NCI-H2081 (cell line): Measurements from ENCODE around the gene ACOT7.

Experiments
- DNase-seq, 2 experiments: peaks; one replicate each; lab custom pipeline; 2025; lab: John Stamatoyannopoulos, UW

Gene ACOT7

DNA sequence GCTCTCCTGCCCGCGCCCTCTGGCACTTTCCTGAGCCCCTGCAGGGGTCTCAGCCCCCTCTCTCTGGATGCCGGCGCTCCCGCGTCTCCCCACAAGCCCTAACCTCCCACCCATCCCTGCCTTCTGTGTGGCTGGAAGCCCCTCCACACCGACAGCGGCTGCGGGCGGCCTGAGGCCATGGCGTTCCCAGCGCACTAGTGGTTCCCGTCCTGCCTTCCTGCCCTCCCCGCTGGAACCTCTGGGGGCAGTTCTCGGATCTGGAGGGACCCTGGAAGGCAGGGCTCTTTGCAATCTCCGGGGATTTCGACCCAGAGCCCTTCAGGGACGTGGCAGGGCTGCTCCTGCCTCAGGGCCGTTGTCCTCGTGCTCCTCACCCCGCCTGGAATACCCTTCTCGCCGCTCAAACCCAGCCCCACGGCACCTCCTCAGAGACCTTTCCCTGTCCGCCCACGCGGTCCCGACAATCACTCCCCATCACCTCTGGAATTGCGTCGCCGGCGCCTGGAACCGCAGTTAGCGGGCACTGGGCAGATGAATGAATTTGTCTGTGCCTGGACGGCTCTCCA is 30.5 kb upstream of the ACOT7 start:
- DNase-seq: no peak

DNA sequence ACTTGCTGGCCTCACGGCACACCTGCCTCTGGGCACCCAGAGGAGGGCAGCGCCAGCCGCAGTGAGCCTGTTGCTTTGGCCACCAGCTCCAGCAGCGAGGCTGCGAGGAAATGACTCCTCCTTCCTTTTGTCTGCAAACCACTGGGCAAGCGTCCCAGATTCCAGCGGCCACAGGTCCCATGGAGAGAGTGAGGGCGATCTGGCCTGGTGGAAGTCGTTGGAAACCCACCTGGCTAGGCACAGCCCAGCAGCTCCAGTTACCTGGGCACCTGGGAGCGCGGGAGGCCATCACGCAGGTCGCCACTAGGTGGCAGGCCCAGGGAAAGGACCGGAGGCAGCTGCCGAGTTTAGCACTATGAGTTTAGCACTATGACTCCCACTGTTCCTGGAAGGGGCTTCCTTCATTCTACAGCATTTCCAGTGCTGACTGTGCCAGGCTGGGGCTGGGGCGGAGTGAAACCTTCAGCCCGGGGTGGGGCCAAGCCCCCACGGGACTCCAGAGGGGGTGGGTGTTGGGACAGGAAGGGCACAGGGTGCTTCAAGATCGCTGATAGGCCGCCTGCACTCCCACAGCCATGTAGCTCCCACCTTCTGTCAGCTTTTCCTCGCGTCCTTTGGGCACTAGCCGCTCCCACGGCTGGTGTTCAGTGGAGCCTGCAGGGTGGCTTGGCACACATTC is 29.9 kb upstream of the ACOT7 start:
- peak; percentile 75 to 84 for DNase-seq

DNA sequence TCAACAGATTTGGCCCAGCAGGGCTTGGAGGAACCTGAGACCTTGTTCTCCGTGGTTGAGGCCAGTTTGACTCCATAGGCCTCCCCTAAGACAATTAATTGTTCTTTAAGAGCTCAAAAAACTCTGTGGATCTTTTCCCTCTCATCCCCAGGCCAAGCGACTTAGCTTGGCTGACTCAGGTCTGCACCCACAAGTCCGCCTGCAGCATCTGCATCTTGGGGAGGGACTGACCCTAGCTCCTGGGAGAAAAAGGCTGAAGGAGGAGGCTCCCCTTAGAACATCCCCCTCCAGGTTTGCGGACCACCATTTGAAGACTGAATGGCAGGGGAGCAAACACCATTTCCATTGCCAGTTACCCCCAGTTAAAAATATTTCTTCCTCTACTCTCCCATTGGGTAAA is 27.7 kb upstream of the ACOT7 start:
- DNase-seq: no peak

DNA sequence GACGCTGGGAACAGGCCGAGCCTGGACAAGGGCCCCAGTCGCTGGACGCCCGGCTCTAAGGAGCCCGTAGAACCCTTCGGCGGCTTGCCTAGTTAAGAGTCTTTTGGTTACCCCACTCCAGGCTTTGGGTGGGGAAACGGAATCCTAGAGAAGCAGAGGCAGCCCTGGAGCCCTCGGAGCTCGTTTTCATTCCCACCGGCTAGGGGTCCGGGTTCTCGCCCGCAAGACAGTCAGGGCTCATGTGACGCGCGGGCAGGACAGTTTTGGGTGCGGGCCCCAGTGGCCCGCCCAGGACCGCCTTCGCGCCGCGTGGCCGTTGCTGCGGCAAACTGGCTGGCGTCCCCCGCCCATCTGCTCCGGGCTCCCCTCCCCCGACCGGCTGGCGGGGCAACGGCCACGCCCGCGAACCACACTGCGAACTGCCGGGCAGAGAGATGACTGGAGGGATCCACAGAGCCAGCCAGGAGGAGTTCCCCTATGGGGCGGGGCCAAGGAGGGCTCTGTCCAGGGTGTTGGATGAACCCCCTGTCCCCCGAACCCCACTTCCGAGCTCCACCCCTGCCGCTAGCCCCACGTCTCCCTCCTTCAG is 27.0 kb upstream of the ACOT7 start:
- DNase-seq: no peak

DNA sequence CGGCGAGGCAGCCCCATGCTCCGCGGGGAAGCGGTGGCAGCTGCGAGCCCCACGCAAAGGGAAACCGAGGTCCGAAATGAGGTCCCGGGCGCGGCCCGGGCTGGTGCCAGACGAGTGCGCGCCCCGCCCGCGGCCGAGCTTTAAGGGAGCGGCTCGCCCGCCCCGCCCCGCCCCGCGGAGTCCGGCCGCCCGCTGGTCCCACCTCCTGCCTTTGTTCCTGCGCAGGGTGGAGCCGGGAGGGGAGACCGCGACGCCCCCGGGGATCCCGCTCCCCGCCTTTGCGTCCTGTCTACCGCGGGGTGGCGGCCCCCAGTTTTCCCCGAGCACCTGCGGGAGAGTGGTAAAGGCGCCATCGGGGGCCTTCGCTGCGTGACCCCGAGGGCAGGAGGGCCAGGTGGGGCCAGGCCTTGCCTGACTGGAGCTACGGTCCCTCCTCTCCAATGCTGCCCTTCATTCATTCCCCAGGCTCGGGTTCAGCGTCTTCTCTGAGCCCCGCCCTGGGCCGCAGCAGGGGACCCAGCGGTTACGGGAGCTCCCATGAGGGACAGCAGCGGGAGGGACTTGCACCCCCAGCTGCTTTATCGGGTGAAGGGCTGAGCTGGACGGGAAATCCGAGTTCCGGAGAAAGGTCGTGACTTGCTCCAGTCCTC is 26.4 kb upstream of the ACOT7 start, which contains the start of gene HES2:
TSS of gene HES2 (minus strand) at position 116 of the 650 bp plus-strand sequence. CDS start at position 17, 99 bp downstream.
- DNase-seq: no peak

DNA sequence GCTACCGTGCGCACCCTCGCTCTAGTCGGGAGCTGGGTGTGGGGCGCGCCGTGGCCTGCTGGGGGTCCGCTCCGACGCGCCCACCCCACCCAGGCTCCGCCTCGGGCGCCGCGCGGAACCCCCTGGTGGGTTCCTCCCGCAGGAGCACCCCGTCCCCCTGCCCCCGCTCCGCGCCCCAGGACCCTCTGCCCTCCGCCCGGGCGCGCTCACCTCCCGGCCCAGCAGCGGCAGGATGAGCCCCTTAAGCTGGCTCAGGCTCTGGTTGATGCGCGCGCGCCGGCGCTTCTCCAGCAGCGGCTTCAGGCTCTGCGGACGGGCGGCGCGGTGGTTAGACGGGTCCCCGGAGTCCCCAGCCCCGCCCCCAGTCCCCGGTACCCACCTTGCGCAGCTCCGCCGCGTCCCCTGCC is 25.8 kb upstream of the ACOT7 start:
- no peak for DNase-seq

DNA sequence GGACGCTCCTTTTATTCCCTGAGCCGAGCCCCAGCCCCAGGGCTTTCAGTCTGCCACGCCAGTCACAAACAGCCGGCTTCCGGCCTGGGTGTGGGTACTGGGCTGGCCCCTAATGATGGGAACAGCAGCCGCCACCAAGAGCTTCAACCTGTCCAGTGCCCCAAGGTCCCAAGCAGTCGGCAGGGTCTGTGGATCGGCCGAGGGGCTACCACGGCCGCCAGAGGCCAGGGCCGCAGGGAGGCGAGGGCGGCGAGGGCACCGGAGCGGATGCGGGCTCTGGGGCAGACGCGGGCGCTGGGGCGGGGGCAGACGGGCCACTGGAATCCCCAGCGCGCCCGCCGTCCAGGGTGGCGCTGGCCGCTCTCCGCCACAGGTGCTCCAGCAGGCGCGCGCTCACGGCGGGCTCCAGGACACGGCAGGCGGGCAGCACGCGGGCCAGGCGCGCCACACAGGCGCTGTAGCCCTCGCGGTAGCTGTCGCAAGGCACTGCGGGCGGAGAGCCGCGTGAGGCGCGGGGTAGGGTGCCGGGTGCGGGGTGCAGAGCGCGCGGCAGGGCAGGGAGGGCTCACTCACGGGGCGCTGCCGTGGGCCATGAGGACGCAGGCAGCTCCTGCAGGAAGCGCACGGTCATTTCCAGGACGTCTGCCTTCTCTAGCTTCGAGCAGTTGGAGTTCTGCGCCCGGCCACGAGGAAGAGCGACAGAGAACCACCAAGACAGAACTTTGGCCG is 25.3 kb upstream of the ACOT7 start:
- no peak for DNase-seq

DNA sequence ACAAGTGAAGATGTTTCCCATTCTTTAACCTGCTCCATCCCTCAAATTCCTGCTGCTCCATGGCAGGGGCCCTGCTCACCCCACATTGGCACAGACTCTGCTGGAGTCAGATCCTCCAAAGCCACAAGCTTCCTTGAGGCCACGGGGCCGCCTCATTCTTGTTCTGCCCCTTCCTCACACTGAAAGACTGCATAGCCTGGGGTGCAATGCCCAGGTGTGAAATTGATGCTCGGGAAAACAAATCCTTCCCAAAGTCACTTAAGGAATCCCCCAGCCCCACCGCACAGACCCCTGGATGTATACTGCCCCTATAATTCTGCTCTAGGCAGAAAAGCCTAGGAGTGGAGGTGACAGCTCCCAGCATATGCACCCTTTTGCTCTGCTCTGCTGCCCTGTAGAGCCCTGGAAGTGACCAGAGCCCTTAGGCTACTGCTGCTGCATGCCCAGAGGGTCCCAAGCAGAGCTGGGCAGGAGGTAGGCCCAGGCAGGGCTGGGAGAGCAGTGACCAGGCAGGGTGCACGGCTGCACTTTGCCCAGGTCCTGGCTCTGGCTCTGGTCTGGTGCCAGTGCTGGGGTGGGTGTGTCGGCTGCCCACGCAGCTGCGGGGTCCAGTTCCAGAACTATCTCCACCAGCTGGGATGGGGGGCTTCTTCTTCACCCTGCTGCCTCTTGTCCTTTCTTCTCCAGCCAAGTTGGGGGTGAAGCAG is 24.5 kb upstream of the ACOT7 start:
- no peak for DNase-seq

DNA sequence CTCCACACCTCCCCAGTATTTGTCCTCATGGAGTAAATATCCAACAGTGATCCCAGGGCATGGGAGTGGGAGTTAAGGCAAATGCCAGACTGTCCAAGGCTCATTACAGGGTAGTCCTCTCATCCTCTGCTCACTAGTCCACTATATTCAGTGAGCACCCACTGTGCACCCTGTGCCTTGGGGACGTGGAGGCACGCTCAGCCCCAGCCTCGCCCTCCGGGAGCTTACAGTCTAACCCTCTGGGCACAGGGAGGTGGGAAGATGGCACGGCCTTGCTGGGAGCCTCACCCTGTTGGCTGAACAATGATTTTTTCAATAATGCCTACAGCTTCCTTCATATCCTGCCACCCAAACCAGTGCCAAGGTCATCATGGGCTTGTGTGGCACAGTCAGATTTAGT is 23.3 kb upstream of the ACOT7 start:
- DNase-seq: no peak

DNA sequence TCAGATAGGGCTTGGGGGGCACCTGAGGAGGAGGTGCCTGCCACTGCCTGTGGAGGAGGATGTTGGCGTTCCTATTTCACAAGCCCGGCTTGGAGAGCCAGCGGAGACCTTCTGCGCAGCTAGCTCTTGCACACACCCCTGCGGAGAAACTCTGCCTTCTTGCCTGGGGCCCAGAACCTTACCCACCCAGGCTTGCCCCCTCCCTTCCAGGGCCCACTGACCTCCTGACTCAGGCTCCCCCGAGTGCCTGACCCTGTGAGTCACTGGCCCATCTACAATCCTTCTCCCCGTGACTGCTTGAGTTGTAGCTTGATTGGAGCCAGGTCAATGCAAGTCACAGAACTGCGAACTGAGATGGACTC is 22.7 kb upstream of the ACOT7 start:
- DNase-seq: no peak

DNA sequence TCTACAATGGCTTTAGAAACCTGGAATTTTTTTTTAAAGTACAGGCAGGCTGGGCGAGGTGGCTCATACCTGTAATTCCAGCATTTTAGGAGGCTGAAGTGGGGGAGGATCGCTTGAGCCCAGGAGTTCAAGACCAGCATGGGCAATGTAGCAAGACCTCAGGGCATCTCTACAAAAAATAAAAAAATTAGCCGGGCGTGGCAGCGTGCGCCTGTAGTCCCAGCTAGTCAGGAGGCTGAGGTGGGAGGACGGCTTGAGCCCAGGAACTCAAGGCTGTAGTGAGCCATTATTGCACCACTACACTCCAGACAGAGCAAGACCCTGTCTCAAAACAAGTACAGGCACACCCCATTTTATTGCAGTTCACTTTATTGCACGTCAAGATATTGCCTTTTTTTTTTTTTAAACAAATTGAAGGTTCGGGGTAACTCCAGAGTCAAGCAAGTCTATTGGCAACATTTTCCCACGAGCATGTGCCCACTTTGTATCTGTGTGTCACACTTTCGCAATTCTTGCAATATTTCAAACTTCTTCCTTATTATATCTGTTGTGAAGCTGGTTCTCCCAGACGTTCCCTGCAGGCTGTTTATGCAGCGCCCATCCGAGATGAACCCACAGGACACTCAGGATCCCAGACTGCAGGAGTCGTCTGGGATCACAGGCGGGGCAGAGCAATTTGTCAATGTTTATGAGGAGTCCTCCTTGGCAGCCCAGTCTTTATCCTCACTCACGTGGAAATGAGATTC is 21.5 kb upstream of the ACOT7 start:
- DNase-seq: no peak

DNA sequence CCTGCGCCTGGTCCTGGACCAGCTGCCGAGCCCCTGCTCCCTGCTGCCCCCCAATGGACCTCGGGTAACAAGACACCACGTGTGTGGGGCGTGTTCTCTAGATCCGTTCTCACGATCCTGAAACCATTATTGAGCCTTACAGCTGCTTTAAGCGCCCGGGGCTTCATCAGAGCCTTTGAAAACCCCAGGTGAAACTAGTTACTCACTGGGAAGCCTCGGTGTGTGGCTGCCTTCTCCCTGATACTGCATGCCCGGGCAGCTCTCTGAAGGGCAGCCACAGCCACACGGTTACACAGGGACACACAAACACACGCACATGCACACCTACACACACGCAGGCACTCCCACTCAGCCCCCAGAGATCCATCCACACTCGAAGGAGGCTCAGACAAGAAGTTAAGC is 20.9 kb upstream of the ACOT7 start:
- peak; percentile 18 to 49 for DNase-seq

DNA sequence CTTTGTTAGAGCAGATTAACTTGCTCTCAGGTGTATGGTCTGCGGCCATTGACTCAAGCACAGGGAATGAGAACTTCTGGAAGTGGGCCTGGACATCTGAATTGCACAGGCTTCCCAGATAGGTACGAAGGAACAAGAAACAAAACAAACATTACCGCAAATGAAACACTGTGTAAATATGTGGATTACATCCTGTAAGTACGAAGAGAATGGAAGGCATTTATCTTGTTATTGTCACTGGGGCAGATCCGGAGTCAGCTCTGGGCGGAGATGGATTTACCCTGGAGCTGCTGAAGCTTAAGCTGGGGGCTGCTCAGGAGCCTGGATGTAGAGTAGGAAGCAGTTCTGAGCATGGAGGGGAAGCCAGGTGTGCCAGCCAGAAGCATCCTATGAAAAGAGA is 19.3 kb upstream of the ACOT7 start:
- peak; percentile 47 to 75 for DNase-seq

DNA sequence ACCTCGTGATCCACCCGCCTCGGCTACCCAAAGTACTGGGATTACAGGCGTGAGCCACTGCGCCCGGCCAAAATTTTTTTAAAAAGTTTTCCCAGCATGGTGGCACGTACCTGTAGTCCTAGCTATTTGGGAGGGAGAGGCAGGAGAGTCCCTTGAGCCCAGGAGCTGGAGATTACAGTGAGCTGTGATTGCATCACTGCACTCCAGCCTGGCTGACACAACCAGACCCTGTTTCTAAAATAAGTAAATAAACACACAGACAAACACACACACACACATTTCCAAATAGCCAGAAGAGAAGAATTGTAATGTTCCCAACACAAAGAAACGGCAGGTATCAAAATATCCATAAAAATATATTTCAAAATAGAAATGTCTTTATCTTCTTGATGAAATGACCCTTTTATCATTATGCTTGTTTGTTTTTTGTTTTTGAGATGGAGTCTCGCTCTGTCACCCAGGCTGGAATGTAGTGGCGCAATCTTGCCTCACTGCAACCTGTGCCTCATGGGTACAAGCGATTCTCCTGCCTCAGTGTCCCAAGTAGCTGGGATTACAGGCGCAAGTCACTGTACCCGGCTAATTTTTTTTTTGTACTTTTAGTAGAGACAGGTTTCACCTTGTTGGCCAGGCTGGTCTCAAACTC is 16.8 kb upstream of the ACOT7 start:
- DNase-seq: no peak

DNA sequence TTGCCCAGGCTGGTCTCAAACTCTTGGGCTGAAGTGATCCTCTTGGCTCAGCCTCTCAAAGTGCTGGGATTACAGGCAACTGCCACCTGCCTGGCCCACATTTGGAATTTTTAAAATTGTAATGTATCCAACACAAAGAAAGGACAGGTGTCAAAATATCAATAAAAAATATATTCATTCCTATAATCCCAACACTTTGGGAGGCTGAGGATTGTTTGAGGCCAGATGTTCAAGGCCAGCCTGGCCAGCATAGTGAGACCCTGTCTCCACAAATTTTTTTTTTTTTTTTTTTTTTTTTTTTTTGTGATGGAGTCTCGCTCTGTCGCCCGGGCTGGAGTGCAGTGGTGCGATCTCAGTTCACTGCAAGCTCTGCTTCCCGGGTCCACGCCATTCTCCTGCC is 16.2 kb upstream of the ACOT7 start:
- DNase-seq: no peak

DNA sequence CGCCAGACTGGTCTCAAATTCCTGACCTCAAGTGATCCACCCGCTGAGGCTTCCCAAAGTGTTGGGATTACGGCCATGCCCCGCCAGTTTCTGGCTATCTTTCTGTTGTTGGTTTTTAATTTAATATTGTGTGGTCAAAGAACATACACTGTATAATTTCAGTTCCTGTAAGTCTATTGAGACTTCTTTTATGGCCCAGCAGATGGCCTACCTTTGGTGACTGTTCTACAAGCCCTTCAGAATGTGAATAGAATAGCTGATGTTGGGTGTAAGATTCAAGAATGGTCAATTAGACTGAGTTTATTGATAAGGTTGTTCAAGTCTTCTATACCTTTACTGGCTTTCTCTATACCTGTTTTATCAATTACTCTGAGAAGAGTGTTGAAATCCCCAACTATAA is 15.5 kb upstream of the ACOT7 start:
- DNase-seq: no peak

DNA sequence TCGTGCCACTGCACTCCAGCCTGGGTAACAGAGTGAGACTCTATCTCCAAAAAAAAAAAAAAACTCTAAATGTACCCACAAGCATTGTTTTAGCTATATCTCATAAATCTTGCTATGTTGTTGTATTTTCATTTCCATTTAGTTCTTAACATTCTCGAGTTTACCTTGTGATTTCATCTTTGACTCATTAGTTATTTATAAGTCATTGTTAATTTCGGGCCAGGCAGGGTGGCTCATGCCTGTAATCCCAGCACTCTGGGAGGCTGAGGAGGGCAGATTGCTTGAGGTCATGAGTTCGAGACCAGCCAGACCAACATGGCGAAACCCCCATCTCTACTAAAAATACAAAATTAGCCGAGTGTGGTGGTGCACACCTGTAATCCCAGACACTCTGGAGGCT is 14.5 kb upstream of the ACOT7 start:
- no peak for DNase-seq

DNA sequence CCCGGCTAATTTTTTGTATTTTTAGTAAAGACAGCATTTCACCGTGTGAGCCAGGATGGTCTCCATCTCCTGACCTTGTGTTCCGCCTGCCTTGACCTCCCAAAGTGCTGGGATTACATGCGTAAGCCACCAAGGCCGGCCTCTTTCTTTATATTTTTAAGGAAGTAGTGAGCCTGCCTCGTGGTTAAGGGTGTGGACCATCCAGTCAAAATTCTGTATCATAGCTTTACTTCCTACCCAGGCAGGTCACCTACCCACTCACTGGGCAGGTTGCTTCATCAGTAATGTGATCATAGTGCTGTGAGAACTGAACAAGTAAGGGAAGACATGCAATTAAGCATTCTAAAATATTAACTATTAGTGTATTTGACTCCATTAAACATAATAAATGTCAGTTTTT is 8.1 kb upstream of the ACOT7 start:
- no peak for DNase-seq

DNA sequence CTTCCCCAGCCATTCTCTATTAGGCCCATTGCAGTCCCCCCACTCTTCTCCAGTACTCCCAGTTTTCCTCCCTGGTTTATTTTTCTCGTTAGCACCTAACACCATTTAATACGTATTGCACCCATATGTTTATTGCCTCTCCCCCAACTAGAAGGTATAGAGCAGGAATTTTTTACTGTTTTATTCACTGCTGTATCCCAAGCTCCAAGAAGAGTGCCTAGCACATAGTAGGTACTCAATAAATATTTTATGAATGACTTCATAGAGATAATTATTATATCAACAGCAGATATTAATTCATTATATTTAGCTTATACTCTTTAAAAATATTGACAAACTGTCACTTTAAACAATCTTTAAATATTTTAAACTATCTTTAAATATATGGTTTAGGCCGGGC is 5.7 kb upstream of the ACOT7 start:
- no peak for DNase-seq

DNA sequence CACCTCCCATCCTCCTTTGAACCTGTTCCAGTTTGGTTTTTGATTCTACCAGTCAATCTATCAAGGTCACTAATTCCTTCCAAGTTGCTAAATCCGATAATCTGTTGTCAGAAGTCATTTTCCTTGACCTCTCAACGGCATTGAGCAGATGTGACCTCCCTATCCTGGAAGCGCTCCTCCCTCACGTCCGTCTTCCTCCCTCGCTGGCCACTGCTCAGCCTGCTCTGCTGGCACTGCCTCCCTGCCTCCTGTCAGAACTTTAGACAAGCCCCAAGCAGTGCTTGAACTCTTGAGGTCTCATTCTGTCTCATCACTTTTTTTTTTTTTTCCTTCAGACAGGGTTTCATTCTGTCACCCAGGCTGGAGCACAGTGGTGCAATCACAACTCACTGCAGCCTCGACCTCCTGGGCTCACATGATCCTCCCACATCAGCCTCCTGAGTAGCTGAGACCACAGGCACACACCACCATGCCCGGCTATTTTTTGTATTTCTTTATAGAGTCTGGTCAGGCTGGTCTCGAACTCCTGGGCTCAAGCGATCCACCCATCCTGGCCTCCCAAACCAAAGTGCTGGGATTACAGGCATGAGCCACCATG is 4.4 kb upstream of the ACOT7 start:
- no peak for DNase-seq
